Measurements from ENCODE around the gene EXOC7.
"Not testable (repeated sequence)": the region's sequence is repeated elsewhere in the genome, so short reads cannot be mapped to it uniquely, and the experiment has no call there.

Gene EXOC7

GRCh38 chr17:76088041-76088867 is 15.3 kb downstream of the EXOC7 start:
- no peak for ATAC-seq
- DNase-seq = no peak

- ATAC-seq = no peak
Measured at GRCh38 chr17:76087531-76087930, 16.1 kb downstream of the EXOC7 start.

GRCh38 chr17:76086384-76086783 is 17.2 kb downstream of the EXOC7 start:
- ATAC-seq = no peak
- no peak for DNase-seq

More at GRCh38 chr17:76087531-76087930, 16.1 kb downstream of the EXOC7 start:
- DNase-seq = no peak

GRCh38 chr17:76085731-76086366 is 17.7 kb downstream of the EXOC7 start:
- DNase-seq (no peak), ATAC-seq (no peak)

GRCh38 chr17:76085066-76085730 is 18.4 kb downstream of the EXOC7 start:
- DNase-seq = no peak
- ATAC-seq = no peak

- ATAC-seq = no peak
- no peak for DNase-seq
Measured at GRCh38 chr17:76083536-76084182, 19.9 kb downstream of the EXOC7 start.

GRCh38 chr17:76082326-76083251 is 21.0 kb downstream of the EXOC7 start:
- DNase-seq (no peak), ATAC-seq (no peak)

GRCh38 chr17:76081295-76082210 is 22.0 kb downstream of the EXOC7 start:
- ATAC-seq (no peak), DNase-seq (no peak)

- DNase-seq = no peak
- ATAC-seq = no peak
Measured at GRCh38 chr17:76080768-76081287, 22.8 kb downstream of the EXOC7 start.

- ATAC-seq (no peak), DNase-seq (no peak)
Measured at GRCh38 chr17:76079956-76080767, 23.4 kb downstream of the EXOC7 start.

GRCh38 chr17:76079535-76079955 is 24.0 kb downstream of the EXOC7 start:
- no peak for ATAC-seq

GRCh38 chr17:76078860-76079534 is 24.6 kb downstream of the EXOC7 start, which contains the start of gene ZACN:
ZACN (plus strand) TSS chr17:76079182; CDS start chr17:76079265, 83 bp downstream.
- no peak for ATAC-seq
- DNase-seq = no peak

More at GRCh38 chr17:76079535-76079955, 24.0 kb downstream of the EXOC7 start:
- no peak for DNase-seq

GRCh38 chr17:76078370-76078769 is 25.2 kb downstream of the EXOC7 start:
- not testable (repeated sequence) for ATAC-seq

GRCh38 chr17:76077584-76078110 is 25.9 kb downstream of the EXOC7 start:
- DNase-seq (no peak), ATAC-seq (no peak)

More at GRCh38 chr17:76078370-76078769, 25.2 kb downstream of the EXOC7 start:
- DNase-seq = not testable (repeated sequence)

- ATAC-seq = no peak
- DNase-seq = no peak
Measured at GRCh38 chr17:76076765-76077583, 26.6 kb downstream of the EXOC7 start.

GRCh38 chr17:76076146-76076764 is 27.3 kb downstream of the EXOC7 start:
- ATAC-seq (no peak), DNase-seq (no peak)
